KBM-7 (cell line): Measurements from ENCODE around the gene SHE.
A peak's percentile ranks its signal among the peaks of the same experiment; 100 is the strongest.
"Not testable (repeated sequence)": the region's sequence is repeated elsewhere in the genome, so short reads cannot be mapped to it uniquely, and the experiment has no call there.

Experiments
- DNase-seq: peaks from one replicate; pipeline ENCODE4 v3.0.0-alpha.2; 2015
- in situ Hi-C: fragments of 300-500 bp; cut with MboI; formaldehyde crosslinking; loops from 2 replicates; pipeline ENCODE4 v1.14.3; 2020; ENCODE audit warnings: low sequenced_read_pairs, low pct_unique_long_range_greater_than_20kb, mixed read lengths

Gene SHE

GRCh38 chr1:154519591-154519991, 17.4 kb upstream of the SHE start:
- in situ Hi-C loops: no loop called here
- DNase-seq: no peak

- DNase-seq: no peak
- in situ Hi-C loops: no loop called here
These were observed 15.4 kb upstream of the SHE start for GRCh38 chr1:154517661-154518060.

GRCh38 chr1:154514066-154514553, 11.9 kb upstream of the SHE start:
- in situ Hi-C loops: no loop called here
- DNase-seq: no peak

- in situ Hi-C loops: no loop called here
- DNase-seq: no peak
These were observed 10.5 kb upstream of the SHE start for GRCh38 chr1:154512760-154513159.

- in situ Hi-C loops: no loop called here
- no peak for DNase-seq
These were observed 1.7 kb upstream of the SHE start for GRCh38 chr1:154503898-154504297.

- in situ Hi-C loops: no loop called here
These were observed 518 bp upstream of the SHE start for GRCh38 chr1:154502744-154503115.

GRCh38 chr1:154501423-154502065, 668 bp downstream of the SHE start:
- in situ Hi-C loops: no loop called here
- DNase-seq: peak; percentile 20

More at GRCh38 chr1:154502744-154503115, 518 bp upstream of the SHE start:
- DNase-seq: no peak

GRCh38 chr1:154500533-154500932, 1.7 kb downstream of the SHE start:
- no peak for DNase-seq
- in situ Hi-C loops: no loop called here

GRCh38 chr1:154499446-154499845, 2.8 kb downstream of the SHE start:
- DNase-seq: no peak
- in situ Hi-C loops: no loop called here

GRCh38 chr1:154497026-154497806, 5.0 kb downstream of the SHE start:
- peak; percentile 80 for DNase-seq
- in situ Hi-C loops: no loop called here

GRCh38 chr1:154496383-154496782, 5.8 kb downstream of the SHE start:
- in situ Hi-C loops: no loop called here
- no peak for DNase-seq

GRCh38 chr1:154495496-154496273, 6.5 kb downstream of the SHE start:
- DNase-seq: no peak
- in situ Hi-C loops: no loop called here

GRCh38 chr1:154493276-154493675, 8.9 kb downstream of the SHE start:
- in situ Hi-C loops: no loop called here

GRCh38 chr1:154492115-154492514, 10.1 kb downstream of the SHE start:
- DNase-seq: no peak
- in situ Hi-C loops: no loop called here

More at GRCh38 chr1:154493276-154493675, 8.9 kb downstream of the SHE start:
- peak; percentile 43 for DNase-seq

GRCh38 chr1:154490317-154490716, 11.9 kb downstream of the SHE start:
- DNase-seq: peak; percentile 33
- in situ Hi-C loops: no loop called here

GRCh38 chr1:154489695-154490274, 12.4 kb downstream of the SHE start:
- in situ Hi-C loops: no loop called here
- no peak for DNase-seq

GRCh38 chr1:154488922-154489321, 13.3 kb downstream of the SHE start:
- in situ Hi-C loops: no loop called here

GRCh38 chr1:154486756-154487155, 15.5 kb downstream of the SHE start:
- DNase-seq, in situ Hi-C loops: not testable (repeated sequence)

More at GRCh38 chr1:154488922-154489321, 13.3 kb downstream of the SHE start:
- DNase-seq: no peak

GRCh38 chr1:154485910-154486496, 16.2 kb downstream of the SHE start:
- no peak for DNase-seq
- in situ Hi-C loops: no loop called here
